ENCODE results near the gene OTOGL.
"Not testable (repeated sequence)": the region's sequence is repeated elsewhere in the genome, so short reads cannot be mapped to it uniquely, and the experiment has no call there.

The OTOGL gene

DNA sequence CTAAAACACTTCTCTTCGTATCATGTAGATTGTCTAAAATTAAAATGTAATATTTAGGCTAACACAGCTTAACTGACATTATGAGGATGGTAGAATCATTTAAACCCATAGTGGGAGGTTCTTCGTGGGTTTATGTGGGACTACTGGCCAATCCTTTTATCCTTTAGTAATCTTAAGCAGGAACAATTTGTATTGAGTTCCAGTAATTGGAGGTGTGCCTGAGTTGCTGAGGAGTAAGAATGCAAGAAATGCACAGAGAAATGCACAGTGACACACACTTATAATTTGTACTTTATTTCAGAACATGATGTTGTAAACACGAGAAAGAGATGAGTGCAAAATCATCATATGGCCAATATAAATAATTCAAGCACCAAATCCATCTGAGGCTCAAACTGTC is 22.3 kb downstream of the OTOGL start:
- DNase-seq (ENCODE audit: low spot score): no peak

DNA sequence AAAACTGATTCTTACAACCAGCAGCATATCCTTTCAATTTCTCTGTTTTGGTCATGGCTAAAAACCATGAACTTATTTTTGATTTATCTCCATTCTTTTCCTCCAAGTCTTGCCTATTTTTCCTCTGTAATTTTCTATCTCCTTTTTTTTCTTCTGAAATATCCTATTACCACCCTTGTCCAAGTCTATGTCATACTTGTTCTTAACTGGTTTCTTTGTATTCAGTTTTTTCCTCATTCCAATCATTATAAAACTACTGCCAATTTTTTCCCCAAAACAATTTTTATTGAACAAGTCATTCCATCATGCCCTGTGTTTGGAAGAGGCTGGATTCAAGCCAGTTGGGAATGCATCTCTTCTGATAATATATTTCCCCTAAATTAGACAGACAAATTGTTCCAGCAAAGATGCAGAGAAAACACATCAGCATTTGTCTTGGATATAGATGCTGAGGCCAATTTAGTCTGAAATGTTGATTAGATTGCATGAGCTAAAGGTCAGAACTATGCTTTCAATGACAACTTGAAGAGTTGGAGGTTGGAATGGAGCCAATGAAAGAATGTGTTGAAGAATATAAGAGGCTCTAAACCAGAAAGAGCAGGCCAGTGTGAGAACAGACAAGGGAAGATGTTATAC is 30.7 kb downstream of the OTOGL start:
- no peak for DNase-seq (ENCODE audit: low spot score)

DNA sequence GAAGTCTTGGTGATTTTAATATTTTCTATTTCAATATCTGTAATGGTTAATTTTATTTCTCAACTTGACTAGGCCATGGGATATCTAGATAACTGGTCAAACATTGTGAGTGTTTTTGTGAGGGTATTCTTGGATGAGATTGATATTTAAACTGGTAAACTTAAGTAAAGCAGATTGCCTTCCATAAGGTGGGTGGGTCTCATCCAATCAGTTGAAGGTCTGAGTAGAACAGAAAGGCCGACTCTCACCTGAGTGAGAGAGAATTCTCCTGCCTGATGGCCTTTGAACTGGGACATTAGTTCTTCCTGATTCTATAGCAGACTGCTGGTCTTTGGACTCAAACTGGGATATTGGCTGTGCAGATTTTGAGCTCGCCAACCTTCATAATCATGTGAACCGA is 36.3 kb downstream of the OTOGL start:
- no peak for DNase-seq (ENCODE audit: low spot score)

DNA sequence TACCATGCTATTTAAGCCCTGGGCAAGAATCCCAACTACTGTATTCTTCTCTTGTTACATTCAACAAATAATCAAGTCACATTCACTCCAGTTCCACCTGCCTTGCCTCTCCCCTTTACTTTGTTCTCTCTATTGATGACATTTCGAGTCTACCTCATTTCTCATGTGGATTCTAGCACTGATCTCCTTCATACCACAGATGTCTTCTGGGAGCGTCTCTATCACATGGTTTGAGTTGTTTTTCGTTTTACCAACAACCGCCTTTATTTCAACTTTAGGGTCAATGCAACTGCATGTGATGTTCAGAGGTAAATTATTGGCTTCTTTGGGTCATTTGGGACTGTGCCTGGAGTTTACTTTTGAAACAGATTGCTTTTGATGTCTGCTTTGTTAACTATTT is 40.7 kb downstream of the OTOGL start:
- no peak for DNase-seq (ENCODE audit: low spot score)

DNA sequence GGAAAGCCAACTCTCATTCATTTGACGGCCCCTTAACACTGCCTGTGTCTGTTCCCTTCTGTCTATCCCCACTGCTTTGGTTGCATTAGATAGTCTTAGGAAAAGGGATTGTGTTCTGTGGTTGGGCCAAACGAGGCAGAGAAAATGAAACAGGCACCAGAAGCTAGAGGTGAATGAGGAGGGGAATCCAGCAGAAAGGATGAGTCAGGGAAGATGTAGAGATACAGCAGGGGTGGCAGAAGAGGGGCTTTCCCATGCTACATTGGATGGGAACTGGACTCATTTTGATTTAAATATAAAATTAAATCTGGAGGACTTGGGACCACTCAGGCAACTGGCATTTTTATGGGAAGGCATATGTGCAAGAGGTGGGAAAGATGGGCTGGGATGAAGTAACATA is 43.3 kb downstream of the OTOGL start:
- DNase-seq (ENCODE audit: low spot score): no peak

DNA sequence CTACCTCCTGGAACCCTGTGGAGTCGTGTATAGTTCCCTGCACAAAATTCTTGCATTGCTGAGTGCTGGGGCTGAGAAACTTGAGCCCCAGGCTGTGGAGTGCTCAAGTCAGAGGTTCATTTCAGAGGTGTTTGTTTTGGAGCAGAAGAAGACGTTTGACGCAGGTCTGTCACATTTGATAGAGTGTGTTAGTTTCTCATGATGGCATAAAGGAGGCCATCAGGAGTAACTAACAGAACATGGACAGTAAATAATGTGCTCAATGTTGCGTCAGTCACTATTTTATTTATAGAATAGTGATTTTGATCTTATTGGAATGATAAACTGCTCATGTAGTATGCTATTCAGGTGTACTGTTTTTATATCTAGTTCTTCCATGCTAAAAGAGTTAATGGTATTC is 44.2 kb downstream of the OTOGL start:
- no peak for DNase-seq (ENCODE audit: low spot score)

DNA sequence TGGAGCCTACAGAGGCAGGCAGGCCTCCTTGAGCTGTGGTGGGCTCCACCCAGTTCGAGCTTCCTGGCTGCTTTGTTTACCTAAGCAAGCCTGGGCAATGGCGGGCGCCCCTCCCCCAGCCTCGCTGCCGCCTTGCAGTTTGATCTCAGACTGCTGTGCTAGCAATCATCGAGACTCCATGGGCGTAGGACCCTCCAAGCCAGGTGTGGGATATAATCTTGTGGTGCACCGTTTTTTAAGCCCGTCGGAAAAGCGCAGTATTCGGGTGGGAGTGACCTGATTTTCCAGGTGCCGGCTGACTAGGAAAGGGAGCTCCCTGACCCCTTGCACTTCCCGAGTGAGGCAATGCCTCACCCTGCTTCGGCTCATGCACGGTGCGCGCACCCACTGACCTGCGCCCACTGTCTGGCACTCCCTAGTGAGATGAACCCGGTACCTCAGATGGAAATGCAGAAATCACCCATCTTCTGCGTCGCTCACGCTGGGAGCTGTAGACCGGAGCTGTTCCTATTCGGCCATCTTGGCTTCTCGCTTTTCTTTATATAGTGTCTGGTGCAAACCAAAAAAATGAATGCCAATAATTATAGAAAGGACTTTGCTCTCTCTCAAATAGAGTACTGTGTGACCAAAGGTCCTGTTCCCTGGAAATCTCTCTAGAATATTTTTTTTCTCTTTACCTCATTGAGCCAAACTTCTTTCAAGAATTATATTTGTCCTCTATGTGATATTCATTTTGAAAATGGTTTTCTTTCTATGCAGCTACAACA is 50.4 kb downstream of the OTOGL start:
- DNase-seq (ENCODE audit: low spot score): not testable (repeated sequence)

DNA sequence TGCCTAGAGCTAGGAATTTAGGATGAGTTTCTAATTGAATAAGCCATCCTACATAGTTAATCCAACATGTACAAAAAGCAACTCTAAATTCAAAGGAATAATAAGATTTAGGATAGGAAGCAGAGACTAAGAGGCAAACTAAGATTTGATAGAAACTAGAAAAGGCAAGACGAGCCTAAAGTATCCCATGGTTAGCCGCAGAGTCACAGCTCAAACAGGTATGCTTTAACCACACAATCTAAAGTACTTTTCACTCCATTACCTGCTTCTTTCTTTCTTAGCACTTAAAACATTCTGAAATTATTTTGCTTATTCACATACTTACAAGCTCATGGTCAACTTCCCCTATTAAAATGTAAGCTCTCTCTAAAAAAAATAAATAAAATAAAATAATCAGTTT is 51.8 kb downstream of the OTOGL start:
- no peak for DNase-seq (ENCODE audit: low spot score)

DNA sequence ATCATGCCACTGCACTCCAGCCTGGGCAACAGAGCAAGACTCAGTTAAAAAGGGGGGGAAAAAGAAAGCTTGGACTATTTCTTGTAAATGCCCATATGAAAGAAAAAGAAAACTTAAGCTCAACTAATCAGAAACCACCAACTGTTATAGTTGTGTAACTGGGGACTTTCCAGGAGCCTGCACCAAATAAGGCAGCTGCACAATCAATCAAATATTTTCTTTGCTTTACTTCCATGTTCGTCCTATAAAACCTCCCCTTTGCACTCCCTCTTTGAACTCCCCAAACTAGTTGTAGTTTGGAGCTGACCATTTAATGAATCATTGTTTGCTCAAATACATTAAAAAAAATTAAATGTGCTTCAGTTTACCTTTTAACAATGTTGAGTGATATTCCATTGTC is 54.9 kb downstream of the OTOGL start:
- no peak for DNase-seq (ENCODE audit: low spot score)

DNA sequence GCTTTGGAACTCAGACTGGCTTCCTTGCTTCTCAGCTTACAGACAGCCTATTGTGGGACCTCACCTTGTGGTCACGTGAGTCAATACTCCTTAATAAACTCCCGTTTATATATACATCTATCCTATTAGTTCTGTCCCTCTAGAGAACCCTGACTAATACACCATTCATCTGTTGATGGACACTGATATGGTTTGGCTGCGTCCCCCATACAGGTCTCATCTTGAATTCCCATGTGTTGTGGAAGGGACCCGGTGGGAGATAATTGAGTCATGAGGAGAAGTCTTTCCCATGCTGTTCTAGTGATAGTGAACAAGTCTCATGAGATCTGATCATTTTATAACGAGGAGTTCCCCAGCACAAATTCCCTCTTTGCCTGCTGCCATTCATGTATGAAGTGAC is 57.0 kb downstream of the OTOGL start:
- DNase-seq (ENCODE audit: low spot score): no peak

DNA sequence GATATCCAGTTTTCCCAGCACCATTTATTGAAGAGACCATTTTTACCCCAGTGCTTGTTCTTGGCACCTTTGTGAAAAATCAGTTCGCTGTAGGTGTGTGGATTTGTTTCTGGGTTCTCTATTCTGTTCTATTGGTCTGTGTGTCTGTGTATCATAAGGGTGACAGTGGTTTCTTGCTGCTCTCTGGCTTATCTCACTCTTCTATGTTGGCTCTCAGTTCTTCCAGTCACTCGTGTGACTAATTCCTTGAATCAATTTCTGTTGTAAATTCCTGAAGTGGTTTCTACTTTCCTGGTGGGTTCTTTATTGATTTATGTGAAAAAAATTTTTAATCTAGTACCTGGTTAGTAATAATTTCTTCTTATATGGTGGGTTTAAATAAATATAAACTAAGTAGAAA is 58.3 kb downstream of the OTOGL start:
- DNase-seq (ENCODE audit: low spot score): no peak

DNA sequence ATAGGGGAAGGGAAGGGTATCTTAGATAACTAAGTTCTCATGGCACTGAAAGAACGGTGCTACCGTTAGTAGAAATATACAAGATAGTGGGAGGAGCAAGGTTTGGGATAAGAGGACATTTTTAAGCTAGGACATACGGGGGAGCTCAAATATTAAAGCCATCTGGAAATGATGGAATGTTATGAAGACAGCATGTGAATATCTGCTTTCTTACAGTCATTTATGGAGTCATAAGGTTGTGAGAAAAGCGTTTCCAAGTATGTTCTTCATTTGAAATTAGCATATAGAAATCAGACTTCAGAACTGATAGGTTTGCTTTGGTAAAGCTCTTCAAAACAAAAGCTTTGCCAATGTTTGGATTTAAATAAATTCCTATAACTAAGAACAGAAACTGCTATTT is 62.3 kb downstream of the OTOGL start:
- no peak for DNase-seq (ENCODE audit: low spot score)

DNA sequence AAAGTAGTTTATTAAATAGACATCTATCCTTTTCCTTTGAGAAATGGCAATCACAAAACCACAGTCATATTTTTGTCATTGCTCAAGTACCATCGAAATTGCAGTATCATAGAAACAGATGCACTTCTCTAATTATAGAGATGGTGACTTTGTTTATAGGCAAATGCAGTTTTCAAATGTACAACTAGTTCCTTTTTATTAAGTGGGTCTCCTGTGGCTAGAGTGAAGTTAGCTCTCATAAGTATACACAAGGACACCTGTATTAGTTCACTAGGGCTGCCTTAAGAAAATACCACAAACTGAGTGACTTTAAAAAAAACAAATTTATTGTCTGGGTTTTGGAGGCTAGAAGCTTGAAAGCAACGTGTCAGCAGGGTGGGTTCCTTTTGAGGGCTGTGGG is 62.8 kb downstream of the OTOGL start:
- no peak for DNase-seq (ENCODE audit: low spot score)

DNA sequence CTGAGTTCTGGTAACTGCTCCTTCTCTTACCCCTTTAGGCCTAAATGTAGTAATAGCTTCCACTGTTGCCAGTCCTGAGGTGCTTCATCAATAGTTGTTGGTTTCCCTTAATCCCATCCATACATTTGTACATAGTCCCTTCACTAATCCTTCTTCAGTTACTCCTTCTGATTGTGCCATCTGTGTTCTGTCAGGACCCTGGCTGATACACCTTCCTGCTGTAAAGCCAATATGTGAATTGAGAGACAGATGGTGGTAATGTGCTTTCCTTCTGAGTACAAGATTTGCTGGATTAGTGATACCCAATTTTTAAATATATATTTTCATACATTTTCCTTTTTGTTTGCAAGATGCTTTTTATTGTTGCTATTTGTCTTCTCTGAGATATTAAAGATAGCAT is 66.4 kb downstream of the OTOGL start:
- DNase-seq (ENCODE audit: low spot score): no peak

DNA sequence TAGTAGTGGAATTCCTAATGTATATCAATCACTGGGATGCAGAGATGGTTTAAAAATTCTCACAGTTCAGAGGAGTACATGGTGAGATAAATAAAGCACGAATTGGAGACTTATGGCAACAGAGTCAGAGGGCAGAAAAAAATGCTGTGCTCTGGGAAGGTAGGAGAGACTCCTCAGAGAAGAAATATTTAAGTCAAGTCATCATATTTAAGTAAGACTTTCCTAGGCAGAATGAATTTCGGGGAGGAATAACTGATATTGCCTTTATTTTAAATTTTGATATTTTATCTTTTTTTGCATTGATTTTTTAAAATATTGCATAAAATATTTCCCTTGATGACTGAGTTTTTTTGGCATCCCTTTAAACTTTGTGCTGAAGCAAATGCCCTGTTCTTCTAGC is 67.4 kb downstream of the OTOGL start:
- no peak for DNase-seq (ENCODE audit: low spot score)

DNA sequence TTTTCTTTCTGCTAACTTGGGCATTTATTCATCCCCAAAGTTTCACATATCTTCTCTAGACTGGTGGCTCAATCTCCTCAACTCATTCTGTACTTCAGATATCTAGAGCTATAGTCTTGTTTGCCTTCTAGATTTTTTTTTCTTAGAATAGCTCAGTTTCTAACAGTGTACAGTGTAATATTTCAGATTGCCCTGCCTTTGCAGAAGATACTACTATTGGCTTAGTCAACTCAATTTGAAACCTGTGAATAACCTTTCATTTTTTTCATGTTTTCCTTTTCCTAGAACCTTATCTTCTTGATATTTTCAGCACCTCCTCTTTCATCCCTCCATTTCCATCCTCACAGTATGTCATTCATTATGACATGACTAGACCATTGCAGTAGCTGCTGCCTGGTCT is 69.6 kb downstream of the OTOGL start:
- DNase-seq (ENCODE audit: low spot score): no peak

DNA sequence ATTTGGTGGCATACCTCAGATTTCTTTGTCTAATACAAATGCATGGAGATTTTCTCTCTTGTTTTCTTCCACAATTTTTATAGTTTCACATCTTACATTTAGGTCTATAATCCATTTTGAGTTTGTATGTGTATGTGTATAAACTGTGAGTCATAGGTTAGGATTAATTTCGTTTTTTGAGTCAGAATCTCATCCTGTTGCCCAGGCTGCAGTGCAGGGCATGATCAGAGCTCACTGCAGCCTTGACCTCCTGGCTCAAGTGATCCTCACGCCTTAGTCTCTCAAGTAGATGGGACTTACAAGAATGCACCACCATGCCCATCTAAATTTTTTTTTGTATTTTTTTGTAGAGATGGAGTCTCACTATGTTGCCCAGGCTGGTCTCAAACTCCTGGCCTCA is 71.6 kb downstream of the OTOGL start:
- no peak for DNase-seq (ENCODE audit: low spot score)

DNA sequence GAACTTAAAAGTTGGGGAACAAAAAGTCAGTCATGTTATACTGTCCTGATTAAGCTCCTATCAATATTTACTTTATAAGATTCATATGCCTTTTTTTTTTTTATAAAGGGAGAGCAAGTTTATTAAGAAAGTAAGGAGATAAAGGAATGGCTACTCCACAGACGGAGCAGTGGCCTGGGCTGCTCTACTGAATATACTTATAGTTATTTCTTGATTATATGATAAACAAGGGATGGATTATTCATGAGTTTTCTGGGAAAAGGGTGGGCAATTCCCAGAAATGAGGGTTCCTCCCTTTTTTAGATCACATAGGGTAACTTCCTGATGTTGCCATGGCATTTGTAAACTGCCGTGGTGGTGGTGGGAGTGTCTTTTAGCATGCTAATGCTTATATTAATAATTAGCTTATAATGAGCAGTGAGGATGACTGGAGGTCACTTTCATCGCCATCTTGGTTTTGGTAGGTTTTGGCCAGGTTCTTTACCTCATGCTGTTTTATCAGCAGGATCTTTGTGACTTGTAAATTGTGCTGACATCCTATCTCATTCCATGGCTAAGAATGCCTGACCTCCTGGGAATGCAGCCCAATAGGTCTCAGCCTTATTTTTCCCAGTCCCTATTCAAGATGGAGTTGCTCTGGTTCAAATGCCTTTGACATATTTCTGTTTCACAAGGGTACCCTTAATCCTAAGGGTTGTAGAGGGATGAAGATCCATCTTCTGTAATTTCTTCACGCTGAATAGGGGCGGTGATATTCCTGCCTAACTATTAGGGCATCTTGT is 73.9 kb downstream of the OTOGL start:
- DNase-seq (ENCODE audit: low spot score): no peak

DNA sequence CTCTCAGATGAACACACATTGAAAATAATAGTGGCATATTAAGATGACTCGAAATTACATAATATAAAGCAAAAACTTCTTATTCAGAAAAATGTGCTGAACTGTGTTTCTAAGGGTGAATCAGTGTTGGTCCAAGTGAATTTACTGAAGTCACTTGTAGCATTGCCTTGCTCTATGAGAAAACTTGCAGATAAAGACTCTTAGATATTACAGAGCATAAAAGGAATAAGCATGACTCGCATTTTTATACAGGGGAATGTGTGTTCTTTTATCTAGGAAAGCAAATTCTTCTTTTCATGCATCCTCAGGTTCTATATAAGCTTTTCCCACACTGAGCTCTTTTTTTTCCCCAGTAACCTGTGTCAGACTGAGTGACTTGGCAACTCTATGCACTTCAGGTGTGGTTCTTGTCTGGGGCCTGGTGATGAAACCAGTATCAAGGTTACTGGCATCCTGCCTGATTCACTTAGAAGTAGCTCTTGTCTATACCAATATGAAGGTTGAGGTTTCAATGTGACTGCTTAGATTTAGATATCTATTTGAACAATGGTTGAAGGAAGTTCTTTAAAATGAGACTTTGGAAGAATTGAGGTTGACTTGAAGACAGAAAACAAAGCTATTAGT is 76.1 kb downstream of the OTOGL start:
- no peak for DNase-seq (ENCODE audit: low spot score)

DNA sequence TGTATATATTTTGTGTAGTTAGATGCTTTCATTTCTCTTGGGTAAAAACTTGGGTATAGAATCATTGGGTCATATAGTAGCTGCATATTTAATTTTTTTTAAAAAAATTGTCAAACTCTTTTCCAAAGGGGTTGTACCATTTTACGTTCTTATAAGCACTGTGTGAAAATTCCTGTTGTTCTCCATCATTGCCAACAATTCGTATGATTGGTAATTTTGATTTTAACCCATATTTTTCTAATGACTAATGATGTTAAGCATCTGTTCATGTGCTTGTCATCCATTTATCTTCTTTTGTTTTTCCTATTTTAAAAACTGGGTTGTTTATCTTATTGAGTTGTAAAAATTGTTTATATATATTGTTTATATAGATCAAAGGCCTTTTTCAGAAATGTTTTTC is 77.4 kb downstream of the OTOGL start:
- DNase-seq (ENCODE audit: low spot score): no peak

DNA sequence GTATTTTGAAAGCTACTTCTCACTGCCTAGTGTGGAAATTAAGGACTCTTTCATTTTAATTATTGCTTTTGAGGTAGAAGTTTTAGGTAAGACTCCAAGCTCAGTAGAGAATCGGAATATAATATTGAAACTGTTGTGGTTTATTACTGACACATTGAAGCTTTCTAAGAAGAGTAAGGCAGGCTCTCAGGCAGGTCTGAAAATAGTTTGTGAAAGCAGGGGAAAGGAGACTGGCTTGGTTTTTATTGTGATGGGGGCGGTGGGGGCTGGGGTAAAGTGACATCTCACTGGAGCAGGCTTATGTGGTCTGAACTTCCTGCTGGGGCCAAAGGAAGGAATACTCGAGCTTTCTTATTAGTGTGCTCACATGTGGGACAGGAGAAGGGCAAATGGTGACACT is 79.5 kb downstream of the OTOGL start:
- no peak for DNase-seq (ENCODE audit: low spot score)

DNA sequence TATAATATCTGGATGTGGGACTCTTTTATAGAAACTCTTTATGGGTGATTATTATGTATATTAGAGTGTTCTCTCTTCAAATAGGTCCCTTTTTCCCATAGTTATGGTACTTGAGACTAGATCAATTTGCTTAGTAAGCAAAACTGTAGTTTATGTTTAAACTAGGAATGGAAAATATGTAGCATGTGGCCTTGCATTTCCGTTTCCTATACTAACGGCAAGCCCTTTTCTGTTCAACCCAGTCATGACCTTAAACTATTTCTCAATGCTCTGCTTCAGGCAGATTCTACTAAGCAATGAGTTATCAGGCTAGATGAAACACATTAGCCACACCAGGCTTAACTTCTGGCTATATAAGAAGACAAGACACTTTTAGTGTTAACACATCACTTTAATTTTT is 84.6 kb downstream of the OTOGL start:
- no peak for DNase-seq (ENCODE audit: low spot score)

DNA sequence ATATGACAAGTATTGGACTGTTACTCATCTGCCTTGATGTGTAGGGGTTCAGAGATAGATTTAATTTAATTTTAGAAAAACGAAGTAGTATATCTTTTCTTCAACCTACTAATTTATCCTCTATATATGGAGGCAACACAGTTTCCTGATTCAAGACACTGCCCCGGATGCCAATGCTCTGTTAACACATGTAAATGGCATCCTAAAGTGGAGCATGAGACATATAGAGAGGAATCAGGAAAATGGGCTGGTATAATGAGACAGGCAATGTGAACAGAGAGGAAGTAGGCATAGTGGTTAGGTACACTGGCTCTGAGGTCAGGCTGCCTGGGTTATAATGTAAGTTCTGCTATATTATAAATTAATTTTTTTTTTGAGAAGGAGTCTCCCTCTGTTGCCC is 85.6 kb downstream of the OTOGL start:
- DNase-seq (ENCODE audit: low spot score): no peak
